ENCODE measurements around the gene NONO. TPM values are rescaled to one million over a fixed set of nuclear protein-coding genes. Genes with fewer than 3 reads are reported as not detected.
"Not testable (repeated sequence)": the region's sequence is repeated elsewhere in the genome, so short reads cannot be mapped to it uniquely, and the experiment has no call there.

The NONO gene
- total RNA-seq, 4 donors from 2014 or later = 70.0 to 494 (median 216) TPM

- Histone ChIP-seq H3K27me3 (no peaks in the 10 kb centered on the region), H3K9me3 (no peaks in the 10 kb centered on the region), H3K4me3 (no peak overlapping the region), H3K27ac (peak overlapping the region; percentile 14 to 29), H3K4me1 (no peaks in the 10 kb centered on the region), H3K36me3 (no peaks in the 10 kb centered on the region)
- intact Hi-C loops (cut with DNase I; ENCODE audit: low total_unique reads) = no loop called here
- peak in 1 of 2 donors; percentile 22 for DNase-seq
- TF ChIP-seq, protein P1, sequence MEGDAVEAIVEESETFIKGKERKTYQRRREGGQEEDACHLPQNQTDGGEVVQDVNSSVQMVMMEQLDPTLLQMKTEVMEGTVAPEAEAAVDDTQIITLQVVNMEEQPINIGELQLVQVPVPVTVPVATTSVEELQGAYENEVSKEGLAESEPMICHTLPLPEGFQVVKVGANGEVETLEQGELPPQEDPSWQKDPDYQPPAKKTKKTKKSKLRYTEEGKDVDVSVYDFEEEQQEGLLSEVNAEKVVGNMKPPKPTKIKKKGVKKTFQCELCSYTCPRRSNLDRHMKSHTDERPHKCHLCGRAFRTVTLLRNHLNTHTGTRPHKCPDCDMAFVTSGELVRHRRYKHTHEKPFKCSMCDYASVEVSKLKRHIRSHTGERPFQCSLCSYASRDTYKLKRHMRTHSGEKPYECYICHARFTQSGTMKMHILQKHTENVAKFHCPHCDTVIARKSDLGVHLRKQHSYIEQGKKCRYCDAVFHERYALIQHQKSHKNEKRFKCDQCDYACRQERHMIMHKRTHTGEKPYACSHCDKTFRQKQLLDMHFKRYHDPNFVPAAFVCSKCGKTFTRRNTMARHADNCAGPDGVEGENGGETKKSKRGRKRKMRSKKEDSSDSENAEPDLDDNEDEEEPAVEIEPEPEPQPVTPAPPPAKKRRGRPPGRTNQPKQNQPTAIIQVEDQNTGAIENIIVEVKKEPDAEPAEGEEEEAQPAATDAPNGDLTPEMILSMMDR (IDR thresholded peaks at IDR 0.05) = no peak
- no peak for TF ChIP-seq POLR2A (IDR thresholded peaks at IDR 0.05)
Measured at GRCh38 chrX:71321731-71322130, 38.3 kb downstream of the NONO start.

DNA sequence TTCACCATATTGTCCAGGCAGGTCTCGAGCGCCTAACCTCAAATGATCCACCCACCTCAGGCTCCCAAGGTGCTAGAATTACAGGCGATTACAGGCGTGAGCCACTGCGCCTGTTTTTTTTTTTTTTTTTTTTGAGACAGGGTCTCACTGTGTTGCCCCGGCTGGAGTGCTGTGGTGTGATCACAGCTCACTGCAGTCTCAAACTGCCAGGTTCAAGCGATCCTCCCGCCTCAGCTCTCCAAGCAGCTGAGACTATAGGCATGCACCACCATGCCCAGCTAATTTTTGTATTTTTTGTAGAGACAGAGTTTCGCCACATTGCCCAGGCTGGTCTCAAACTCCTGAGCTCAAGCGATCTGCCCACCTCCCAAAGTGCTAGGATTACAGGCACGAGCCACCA is 41.0 kb downstream of the NONO start:
- intact Hi-C loops (cut with DNase I; ENCODE audit: low total_unique reads); H3K9me3 ChIP-seq; H3K27me3 ChIP-seq; DNase-seq; H3K27ac ChIP-seq; H3K4me3 ChIP-seq; H3K4me1 ChIP-seq; H3K36me3 ChIP-seq: not testable (repeated sequence)

DNA sequence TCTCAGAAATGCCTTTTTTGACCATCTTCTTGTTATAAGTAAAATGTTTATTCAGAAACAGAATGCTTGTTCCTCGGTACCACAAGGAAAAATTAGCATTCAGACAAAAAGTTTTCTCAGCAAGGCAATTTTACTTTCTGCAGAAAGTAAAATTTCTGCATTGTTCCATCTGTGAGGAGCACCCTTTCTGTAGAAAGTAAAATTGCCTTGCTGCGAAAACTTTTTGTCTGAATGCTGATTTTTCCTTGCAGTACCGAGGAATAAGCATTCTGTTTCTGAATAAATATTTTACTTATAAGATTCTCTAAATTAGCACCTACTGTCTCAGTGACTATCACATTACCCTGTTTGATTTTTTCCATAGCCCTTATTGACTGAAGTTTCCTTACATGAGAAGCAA is 43.0 kb downstream of the NONO start:
- Histone ChIP-seq H3K27ac (no peak overlapping the region), H3K27me3 (no peaks in the 10 kb centered on the region), H3K4me3 (no peak overlapping the region), H3K9me3 (no peaks in the 10 kb centered on the region), H3K36me3 (no peaks in the 10 kb centered on the region), H3K4me1 (no peaks in the 10 kb centered on the region)
- DNase-seq = no peak
- TF ChIP-seq POLR2A (IDR thresholded peaks at IDR 0.05) = no peak
- TF ChIP-seq, protein P1 (IDR thresholded peaks at IDR 0.05) = no peak
- intact Hi-C loops (cut with DNase I; ENCODE audit: low total_unique reads) = no loop called here

DNA sequence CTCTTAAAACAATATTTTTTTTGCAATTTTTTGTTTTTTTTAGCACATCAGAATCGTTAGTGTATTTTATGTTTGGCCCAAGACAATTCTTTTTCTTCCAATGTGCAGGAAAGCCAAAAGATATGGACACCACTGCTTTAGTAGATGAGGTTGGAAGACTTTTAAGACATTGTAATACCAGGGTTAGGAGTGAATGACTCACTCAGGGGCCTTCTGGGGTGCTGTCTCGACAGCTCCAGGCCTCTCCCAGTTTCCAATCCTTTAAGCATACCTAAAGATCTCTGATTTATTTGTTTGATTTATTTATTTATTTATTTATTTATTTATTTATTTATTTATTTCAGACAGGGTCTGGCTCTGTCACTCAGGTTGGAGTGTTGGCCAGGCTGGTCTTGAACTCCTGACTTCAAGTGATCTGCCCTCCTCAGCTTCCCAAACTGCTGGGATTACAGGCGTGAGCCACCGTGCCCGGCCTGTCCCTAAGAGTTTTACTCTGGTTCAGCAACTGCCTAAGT is 65.8 kb downstream of the NONO start:
- intact Hi-C loops (cut with DNase I; ENCODE audit: low total_unique reads); H3K9me3 ChIP-seq; DNase-seq; H3K27ac ChIP-seq; H3K4me1 ChIP-seq; H3K36me3 ChIP-seq; H3K27me3 ChIP-seq; H3K4me3 ChIP-seq: not testable (repeated sequence)

- H3K36me3 ChIP-seq; H3K4me3 ChIP-seq; intact Hi-C loops (cut with DNase I; ENCODE audit: low total_unique reads); H3K9me3 ChIP-seq; H3K27ac ChIP-seq; H3K27me3 ChIP-seq; H3K4me1 ChIP-seq; DNase-seq: not testable (repeated sequence)
Measured at GRCh38 chrX:71349867-71350266, 66.4 kb downstream of the NONO start.

Other genes starting within 250 kb of the NONO start
- gene SNX12, start 215.3 kb upstream of the NONO start, total RNA-seq = 10 to 100 TPM; 32.9 to 92.7 (median 68.0) TPM
- gene FOXO4, start 187.8 kb upstream of the NONO start, total RNA-seq = 10 to 100 TPM in 2 of 4 donors, 1 to 10 TPM in 2; 7.9 to 40.6 (median 10.1) TPM
- 1 to 10 TPM in 1 of 4 donors, not detected in 3; 1.1 TPM for gene CXorf65, start 176.9 kb upstream of the NONO start, total RNA-seq
- 10 to 100 TPM in 1 of 4 donors, 1 to 10 TPM in 2, not detected in 1; 3.0 to 42.9 (median 3.3) TPM for gene IL2RG, start 172.1 kb upstream of the NONO start, total RNA-seq
- gene MED12, start 165.0 kb upstream of the NONO start, total RNA-seq = 10 to 100 TPM; 11.2 to 91.5 (median 33.0) TPM
- 10 to 100 TPM in 1 of 4 donors, 1 to 10 TPM in 2, not detected in 1; 1.7 to 14.4 (median 5.1) TPM for gene NLGN3, start 138.8 kb upstream of the NONO start, total RNA-seq
- gene GJB1, start 60.4 kb upstream of the NONO start, total RNA-seq = 1 to 10 TPM in 2 of 4 donors, under 1 TPM in 1, not detected in 1; 0.27 to 5.9 (median 3.0) TPM
- 10 to 100 TPM; 12.1 to 37.9 (median 27.3) TPM for gene ZMYM3, start 29.5 kb upstream of the NONO start, total RNA-seq
- 10 to 100 TPM in 2 of 4 donors, 1 to 10 TPM in 1, not detected in 1; 5.5 to 15.9 (median 11.2) TPM for gene ITGB1BP2, start 18.1 kb downstream of the NONO start, total RNA-seq
- gene TAF1, start 82.7 kb downstream of the NONO start, total RNA-seq = 100 to 1,000 TPM in 2 of 4 donors, 10 to 100 TPM in 2; 66.5 to 171 (median 102) TPM
- gene OGT, start 249.5 kb downstream of the NONO start, total RNA-seq = 100 to 1,000 TPM; 117 to 243 (median 144) TPM